WTC11 (cell line): ENCODE data around the gene ADAM22. TPM values are rescaled to one million over a fixed set of nuclear protein-coding genes. Genes with fewer than 3 reads are reported as not detected.

ENCODE experiments used
- ATAC-seq: fragments of 200-7000 bp; cut with Tn5 transposase; 2 replicates; pipeline ENCODE4 v1.10.0; 2021; ENCODE audit warnings: mild to moderate bottlenecking, moderate library complexity
- CTCF ChIA-PET: fragments of 300-600 bp; sonication (Branson Sonifier 250); formaldehyde crosslinking; loops from one replicate; lab custom pipeline; 2021; ENCODE audit warnings: antibody characterized with exemption; lab: Charles Lee
- POLR2A ChIA-PET: fragments of 350-600 bp; sonication (Branson Sonifier 250); formaldehyde crosslinking; loops from one replicate; lab custom pipeline; 2021; ENCODE audit warnings: antibody characterized with exemption; lab: Charles Lee
- DNase-seq: peaks from one replicate; pipeline ENCODE4 v3.0.0; 2021; ENCODE audit warnings: low spot score
- H3K27ac Mint-ChIP-seq: 2 replicates; pipeline ENCODE4 v1.8.0; 2021; ENCODE audit warnings: mixed read lengths
- H3K27me3 Mint-ChIP-seq: 2 replicates; pipeline ENCODE4 v1.8.0; 2021; ENCODE audit warnings: low read depth, mild to moderate bottlenecking, moderate library complexity, mixed read lengths
- H3K36me3 Mint-ChIP-seq: 2 replicates; pipeline ENCODE4 v1.8.0; 2021; ENCODE audit warnings: mixed read lengths
- H3K4me1 Mint-ChIP-seq: 2 replicates; pipeline ENCODE4 v1.8.0; 2022; ENCODE audit warnings: mixed read lengths
- H3K4me3 Mint-ChIP-seq: 2 replicates; pipeline ENCODE4 v1.8.0; 2021; ENCODE audit warnings: mild to moderate bottlenecking, moderate library complexity, mixed read lengths
- H3K9me3 Mint-ChIP-seq: 2 replicates; pipeline ENCODE4 v1.8.0; 2021; ENCODE audit warnings: mixed read lengths
- AFF4 ChIP-seq: sonication (generic); formaldehyde crosslinking; IDR thresholded peaks from 2 replicates; pipeline ENCODE4 v1.8.1; 2023; ENCODE audit warnings: mild to moderate bottlenecking, missing genetic modification reagents, borderline replicate concordance
- AR ChIP-seq: fragments of 250-450 bp; sonication (Bioruptor Pico); IDR thresholded peaks from 2 replicates; pipeline ENCODE4 v1.9.0; 2021; ENCODE audit warnings: mild to moderate bottlenecking
- CREM ChIP-seq: sonication (generic); formaldehyde crosslinking; IDR thresholded peaks from 2 replicates; pipeline ENCODE4 v1.8.1; 2022; ENCODE audit warnings: mild to moderate bottlenecking, missing genetic modification reagents, moderate library complexity
- E2F4 ChIP-seq: sonication (generic); formaldehyde crosslinking; IDR thresholded peaks from 2 replicates; pipeline ENCODE4 v1.8.1; 2022; ENCODE audit warnings: low read depth, mild to moderate bottlenecking, moderate library complexity, missing genetic modification reagents, borderline replicate concordance
- FOXJ3 ChIP-seq: sonication (generic); formaldehyde crosslinking; IDR thresholded peaks from 2 replicates; pipeline ENCODE4 v1.9.0; 2021; ENCODE audit warnings: missing genetic modification reagents, mild to moderate bottlenecking, borderline replicate concordance
- MXD4 ChIP-seq: fragments of 250-450 bp; sonication (Bioruptor Pico); IDR thresholded peaks from 2 replicates; pipeline ENCODE4 v1.8.0; 2021; ENCODE audit warnings: mild to moderate bottlenecking, moderate library complexity, borderline replicate concordance
- NFE2L1 ChIP-seq: sonication (generic); formaldehyde crosslinking; IDR thresholded peaks from 2 replicates; pipeline ENCODE4 v1.8.1; 2023; ENCODE audit warnings: missing genetic modification reagents
- NR2C2 ChIP-seq: sonication (generic); formaldehyde crosslinking; IDR thresholded peaks from 2 replicates; pipeline ENCODE4 v1.8.0; 2022; ENCODE audit warnings: mild to moderate bottlenecking, missing genetic modification reagents
- OVOL2 ChIP-seq: fragments of 250-450 bp; sonication (Bioruptor Pico); IDR thresholded peaks from 2 replicates; pipeline ENCODE4 v1.9.0; 2021; ENCODE audit warnings: mild to moderate bottlenecking, borderline replicate concordance
- PRDM15 ChIP-seq: sonication (generic); formaldehyde crosslinking; IDR thresholded peaks from 2 replicates; pipeline ENCODE4 v1.8.0; 2022; ENCODE audit warnings: missing genetic modification reagents
- PREB ChIP-seq: sonication (generic); formaldehyde crosslinking; IDR thresholded peaks from 2 replicates; pipeline ENCODE4 v1.8.1; 2022; ENCODE audit warnings: mild to moderate bottlenecking, missing genetic modification reagents, moderate library complexity, borderline replicate concordance
- RELA ChIP-seq: sonication (generic); formaldehyde crosslinking; IDR thresholded peaks from 2 replicates; pipeline ENCODE4 v1.8.1; 2022; ENCODE audit warnings: missing genetic modification reagents, mild to moderate bottlenecking, borderline replicate concordance
- RORB ChIP-seq: fragments of 250-450 bp; sonication (Bioruptor Pico); IDR thresholded peaks from 2 replicates; pipeline ENCODE4 v1.9.0; 2021; ENCODE audit warnings: mild to moderate bottlenecking
- ZBTB21 ChIP-seq: sonication (generic); formaldehyde crosslinking; IDR thresholded peaks from 2 replicates; pipeline ENCODE4 v1.8.1; 2023; ENCODE audit warnings: mild to moderate bottlenecking, missing genetic modification reagents, borderline replicate concordance
- ZNF138 ChIP-seq: sonication (generic); formaldehyde crosslinking; conservative IDR thresholded peaks from 2 replicates; pipeline ENCODE4 v1.8.1; 2022; ENCODE audit warnings: mild to moderate bottlenecking, moderate library complexity, missing genetic modification reagents
- ZNF219 ChIP-seq: sonication (generic); formaldehyde crosslinking; IDR thresholded peaks from 2 replicates; pipeline ENCODE4 v1.8.0; 2023; ENCODE audit warnings: missing genetic modification reagents, mild to moderate bottlenecking, borderline replicate concordance
- ZNF263 ChIP-seq: sonication (generic); formaldehyde crosslinking; IDR thresholded peaks from 2 replicates; pipeline ENCODE4 v1.8.1; 2022; ENCODE audit warnings: low read depth, mild to moderate bottlenecking, moderate library complexity, missing genetic modification reagents
- ZNF396 ChIP-seq: fragments of 250-450 bp; sonication (Bioruptor Pico); IDR thresholded peaks from 2 replicates; pipeline ENCODE4 v1.8.0; 2021; ENCODE audit warnings: mild to moderate bottlenecking, moderate library complexity, borderline replicate concordance
- ZNF423 ChIP-seq: fragments of 250-450 bp; sonication (Bioruptor Pico); IDR thresholded peaks from 2 replicates; pipeline ENCODE4 v2.1.2; 2022; ENCODE audit warnings: mild to moderate bottlenecking, moderate library complexity
- total RNA-seq: library from RNA; stranded (reverse); gene quantifications from 3 replicates; pipeline ENCODE4 v1.2.3, GENCODE V29; 2021

Gene ADAM22
- total RNA-seq, 1 experiment from 2014 or later, result 12.4 TPM

GRCh38 chr7:88147341-88147740, 213.3 kb downstream of the ADAM22 start (continued):
- no peak for TF ChIP-seq NFE2L1
- TF ChIP-seq AFF4 (CRISPR knock-in tag), result no peak
- no peak for TF ChIP-seq PRDM15 (CRISPR knock-in tag)

GRCh38 chr7:88147949-88148348, 213.9 kb downstream of the ADAM22 start:
- H3K4me3 Mint-ChIP-seq, result no peak overlapping the region
- H3K27ac Mint-ChIP-seq, result no peak overlapping the region
- H3K4me1 Mint-ChIP-seq, result peaks cover 9% of the 10 kb centered on the region
- ChIA-PET POLR2A (no interaction called here), CTCF (no interaction called here)
- DNase-seq (no peak), ATAC-seq (no peak)
- H3K36me3 Mint-ChIP-seq, result no peaks in the 10 kb centered on the region
- no peak for TF ChIP-seq ZNF396 (CRISPR knock-in tag)
- TF ChIP-seq RELA (CRISPR knock-in tag), result no peak
- no peak for TF ChIP-seq ZNF423 (CRISPR knock-in tag)
- TF ChIP-seq ZBTB21 (CRISPR knock-in tag), result no peak
- no peak for TF ChIP-seq OVOL2 (CRISPR knock-in tag)
- TF ChIP-seq MXD4 (CRISPR knock-in tag), result no peak
- TF ChIP-seq ZNF263 (CRISPR knock-in tag), result no peak
- TF ChIP-seq ZNF219 (CRISPR knock-in tag), result no peak
- no peak for TF ChIP-seq E2F4
- TF ChIP-seq PREB (CRISPR knock-in tag), result no peak
- TF ChIP-seq FOXJ3 (CRISPR knock-in tag), result no peak
- TF ChIP-seq CREM (CRISPR knock-in tag), result no peak
- no peak for TF ChIP-seq AR (CRISPR knock-in tag)
- TF ChIP-seq ZNF138 (CRISPR knock-in tag), result no peak
- no peak for TF ChIP-seq NR2C2 (CRISPR knock-in tag)
- TF ChIP-seq RORB, result no peak
- no peaks in the 10 kb centered on the region for H3K9me3 Mint-ChIP-seq
- H3K27me3 Mint-ChIP-seq, result no peaks in the 10 kb centered on the region
